ENCODE data around the gene RHD. TPM values are rescaled to one million over a fixed set of nuclear protein-coding genes. Genes with fewer than 3 reads are reported as not detected.
"Not testable (repeated sequence)": the region's sequence is repeated elsewhere in the genome, so short reads cannot be mapped to it uniquely, and the experiment has no call there.

RHD gene
- total RNA-seq (2013), result not detected
- polyA plus RNA-seq (under 1 TPM in 1 of 3 donors, not detected in 2; 0.53 TPM), polyA minus RNA-seq (0.24 TPM in 1 of 2 replicates, not detected in the other), total RNA-seq (0 to 0.90 (median 0.17) reads per million in 11 experiments)

DNA sequence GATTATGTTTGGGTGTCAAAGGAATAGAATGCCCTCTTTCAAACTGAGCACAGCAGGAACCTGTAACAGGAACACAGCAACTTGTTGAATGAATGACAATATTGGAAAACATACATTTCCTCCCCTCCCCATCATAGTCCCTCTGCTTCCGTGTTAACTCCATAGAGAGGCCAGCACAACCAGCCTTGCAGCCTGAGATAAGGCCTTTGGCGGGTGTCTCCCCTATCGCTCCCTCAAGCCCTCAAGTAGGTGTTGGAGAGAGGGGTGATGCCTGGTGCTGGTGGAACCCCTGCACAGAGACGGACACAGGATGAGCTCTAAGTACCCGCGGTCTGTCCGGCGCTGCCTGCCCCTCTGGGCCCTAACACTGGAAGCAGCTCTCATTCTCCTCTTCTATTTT is at the start of gene RHD:
Gene RHD, plus strand, starts transcription at position 272 of the 400 bp plus-strand sequence. Its CDS starts 39 bp downstream, at position 311.
- H3K9me3 ChIP-seq (replicated peaks in 1 of 2; ENCODE audit: control insufficient read depth in 1 of 2, insufficient read depth in 1 of 2, low read length in 2 of 2); DNase-seq; H3K4me2 ChIP-seq (replicated peaks; ENCODE audit: extremely low read depth, low read length, poor library complexity, severe bottlenecking); intact Hi-C loops (cut with micrococcal nuclease); H2AFZ ChIP-seq (ENCODE audit: insufficient read depth, low read depth, low read length, poor library complexity, severe bottlenecking); H3K4me3 Mint-ChIP-seq; H3K9ac ChIP-seq (ENCODE audit: insufficient read depth, low read length, poor library complexity, severe bottlenecking); H3K36me3 Mint-ChIP-seq; H3K27ac ChIP-seq (ENCODE audit: low read depth in 1 of 2, low read length in 2 of 2); H3K27me3 Mint-ChIP-seq (ENCODE audit: low read depth in 3 of 3); H3K4me3 ChIP-seq (replicated peaks in 1 of 3; ENCODE audit: low read depth in 2 of 3, low read length in 3 of 3); H3K4me1 ChIP-seq (ENCODE audit: control insufficient read depth in 1 of 2, insufficient read depth in 2 of 2, low read length in 2 of 2); H3K36me3 ChIP-seq (replicated peaks in 1 of 2; ENCODE audit: control insufficient read depth in 1 of 2, insufficient read depth in 2 of 2, low read length in 2 of 2); H3K9me3 Mint-ChIP-seq; H3K79me2 ChIP-seq (ENCODE audit: insufficient read depth, low read length); H3K27me3 ChIP-seq (ENCODE audit: control insufficient read depth in 2 of 2, insufficient read depth in 2 of 2, low read length in 2 of 2); H4K20me1 ChIP-seq (ENCODE audit: insufficient read depth, low read length): not testable (repeated sequence)
- Mint-ChIP-seq H3K27ac (peak within 1 kb of the TSS in 1 of 7 donors; percentile 4), H3K4me1 (peaks cover 15% of the 10 kb centered on the region)
- WGBS (ENCODE audit: insufficient coverage), result no CpG with 5 or more reads among the region's 8 CpGs

DNA sequence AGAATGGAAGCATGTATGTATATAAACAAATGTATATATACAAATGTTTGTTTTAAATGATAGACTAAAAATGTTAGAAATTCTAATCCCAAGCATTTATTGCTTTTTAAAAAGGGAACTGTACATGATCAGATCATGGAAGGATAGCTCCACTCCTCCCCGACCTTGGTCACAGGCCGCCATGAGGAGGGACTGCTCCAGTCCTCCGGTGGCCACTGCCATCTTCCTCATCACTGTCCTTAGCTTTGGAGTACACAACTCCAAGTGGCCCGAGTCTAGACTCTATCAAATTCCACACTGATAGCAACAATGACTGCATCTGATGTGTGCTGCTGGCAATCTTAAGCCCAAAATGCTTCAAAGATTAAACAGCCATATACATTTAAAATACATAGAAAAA is 49.7 kb upstream of the RHD start:
- Histone ChIP-seq H3K36me3 (replicated peaks in 1 of 2; ENCODE audit: control insufficient read depth in 1 of 2, insufficient read depth in 2 of 2, low read length in 2 of 2) (peaks cover 69 to 83% of the 10 kb centered on the region in 2 donors), H3K27me3 (ENCODE audit: control insufficient read depth in 2 of 2, insufficient read depth in 2 of 2, low read length in 2 of 2) (no peaks in the 10 kb centered on the region), H3K4me1 (ENCODE audit: control insufficient read depth in 1 of 2, insufficient read depth in 2 of 2, low read length in 2 of 2) (no peaks in the 10 kb centered on the region), H2AFZ (ENCODE audit: insufficient read depth, low read depth, low read length, poor library complexity, severe bottlenecking) (no peak overlapping the region), H4K20me1 (ENCODE audit: insufficient read depth, low read length) (peaks cover 45% of the 10 kb centered on the region), H3K9me3 (replicated peaks in 1 of 2; ENCODE audit: control insufficient read depth in 1 of 2, insufficient read depth in 1 of 2, low read length in 2 of 2) (no peaks in the 10 kb centered on the region), H3K9ac (ENCODE audit: insufficient read depth, low read length, poor library complexity, severe bottlenecking) (no peak overlapping the region), H3K4me2 (replicated peaks; ENCODE audit: extremely low read depth, low read length, poor library complexity, severe bottlenecking) (no peak overlapping the region), H3K4me3 (replicated peaks in 1 of 3; ENCODE audit: low read depth in 2 of 3, low read length in 3 of 3) (no peak overlapping the region), H3K27ac (ENCODE audit: low read depth in 1 of 2, low read length in 2 of 2) (no peak overlapping the region), H3K79me2 (ENCODE audit: insufficient read depth, low read length) (peaks cover 8% of the 10 kb centered on the region)
- intact Hi-C loops (cut with micrococcal nuclease), result no loop called here
- Mint-ChIP-seq H3K27me3 (ENCODE audit: low read depth in 3 of 3) (peaks cover 0 to 2% (median 0%) of the 10 kb centered on the region in 3 donors), H3K4me1 (no peaks in the 10 kb centered on the region), H3K27ac (no peak overlapping the region), H3K9me3 (no peaks in the 10 kb centered on the region), H3K36me3 (peaks cover 66 to 82% of the 10 kb centered on the region in 2 donors), H3K4me3 (no peak overlapping the region)
- no peak for TF ChIP-seq CTCF (IDR thresholded peaks at IDR 0.05)
- 100% methylated on average over 4 of the region's 4 CpGs for WGBS (ENCODE audit: insufficient coverage)
- DNase-seq, result no peak

Measured in CD14-positive monocyte (primary cell).